Hematopoietic multipotent progenitor cell treated with erythropoietin and hydrocortisone succinate and interleukin-3 and kit ligand, for 15 days (in vitro differentiated cells): ENCODE data around the gene ACADVL.

Experiments
- DNase-seq: peaks from one replicate; pipeline ENCODE4 v3.0.0-alpha.2; 2015; ENCODE audit warnings: low spot score

The ACADVL gene

DNA sequence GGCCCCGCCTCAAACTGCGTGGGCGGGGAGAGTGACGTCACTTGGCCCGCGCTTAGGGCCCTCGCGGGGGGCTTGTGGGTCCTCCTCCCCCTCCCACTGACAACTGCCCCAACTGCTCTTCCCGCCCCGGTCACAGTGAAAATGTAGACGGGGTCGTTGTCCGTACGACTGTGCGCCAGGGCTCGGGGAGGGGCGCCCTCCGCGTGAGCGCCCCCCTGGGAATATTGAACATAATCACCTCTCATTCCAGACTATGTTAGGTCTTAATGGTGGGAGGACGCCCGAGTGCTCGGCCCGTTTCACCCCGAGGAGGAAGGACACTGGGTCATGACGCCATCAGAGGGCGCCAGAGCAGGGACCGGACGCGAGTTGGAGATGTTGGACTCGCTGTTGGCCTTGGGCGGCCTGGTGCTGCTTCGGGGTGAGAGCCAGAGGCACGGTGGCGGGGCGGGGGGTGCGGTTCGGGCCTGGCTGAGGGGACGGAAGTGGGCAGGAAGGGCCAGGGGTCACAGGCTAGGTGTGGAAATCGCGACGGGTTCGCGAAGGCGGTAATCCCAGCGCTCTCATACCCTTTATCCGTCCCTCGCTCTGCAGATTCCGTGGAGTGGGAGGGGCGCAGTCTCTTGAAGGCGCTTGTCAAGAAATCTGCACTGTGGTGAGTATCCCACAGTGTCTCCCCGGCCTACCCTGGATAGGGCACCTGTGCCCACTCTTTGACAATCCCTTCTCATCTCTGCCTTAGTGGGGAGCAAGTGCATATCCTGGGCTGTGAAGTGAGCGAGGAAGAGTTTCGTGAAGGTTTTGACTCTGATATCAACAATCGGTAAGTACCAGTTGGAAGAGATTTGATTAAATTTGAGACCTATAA lies 32.7 kb downstream of the ACADVL start, which contains the start of gene ELP5:
TSS of gene ELP5 (plus strand) at position 40 of the 868 bp plus-strand sequence. CDS start at position 376, 336 bp downstream.
- DNase-seq: peak; percentile 90

DNA sequence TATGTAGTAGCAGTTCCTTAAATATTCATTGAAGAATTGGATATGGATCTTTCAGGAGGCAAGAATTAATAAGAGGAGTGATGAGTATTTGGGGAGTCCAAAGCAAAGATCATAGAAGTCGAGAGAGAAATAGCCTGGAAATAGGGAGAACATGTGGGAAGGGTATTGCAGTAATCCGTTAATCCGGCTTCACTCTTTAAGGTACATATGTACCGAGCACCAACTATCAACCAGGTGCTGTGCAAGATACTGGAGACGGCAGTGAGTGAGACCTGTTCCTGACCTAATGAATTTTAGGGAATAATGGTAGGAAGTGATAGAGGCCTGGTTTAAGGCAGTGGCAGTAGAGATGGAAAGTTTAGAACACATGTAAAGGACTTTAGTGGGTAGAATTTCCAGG lies 33.3 kb downstream of the ACADVL start:
- DNase-seq: no peak

- no peak for DNase-seq
Observed at GRCh38 chr17:7254511-7254910, 34.8 kb downstream of the ACADVL start.

DNA sequence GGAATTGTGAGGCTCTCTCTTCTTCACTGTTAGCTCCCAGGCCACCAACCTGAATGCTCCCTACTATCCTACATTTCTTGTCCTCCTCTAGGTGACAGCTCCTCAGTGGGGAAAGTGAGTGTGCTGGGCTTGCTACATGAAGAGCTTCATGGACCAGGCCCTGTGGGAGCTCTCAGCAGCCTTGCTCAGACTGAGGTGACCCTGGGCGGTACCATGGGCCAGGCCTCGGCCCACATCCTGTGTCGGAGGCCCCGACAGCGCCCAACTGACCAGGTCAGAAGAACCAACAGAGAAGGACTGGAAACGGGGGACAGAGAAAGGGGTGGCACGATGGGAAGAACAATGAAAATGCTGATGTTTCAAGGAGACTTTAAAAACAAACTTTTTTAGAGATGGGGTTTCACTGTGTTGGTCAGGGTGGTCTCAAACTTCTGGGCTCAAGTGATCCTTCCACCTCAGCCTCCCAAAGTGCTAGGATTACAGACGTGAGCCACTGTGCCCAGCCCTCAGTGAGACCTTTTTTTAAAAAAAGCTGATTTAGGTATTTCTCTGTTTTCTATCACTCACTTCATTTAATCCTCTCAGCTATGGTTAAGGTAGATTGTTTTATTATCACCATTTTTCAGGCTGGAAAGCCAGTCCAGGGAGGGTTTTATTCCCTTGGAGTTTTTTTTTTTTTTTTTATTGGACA lies 37.2 kb downstream of the ACADVL start:
- DNase-seq: no peak

DNA sequence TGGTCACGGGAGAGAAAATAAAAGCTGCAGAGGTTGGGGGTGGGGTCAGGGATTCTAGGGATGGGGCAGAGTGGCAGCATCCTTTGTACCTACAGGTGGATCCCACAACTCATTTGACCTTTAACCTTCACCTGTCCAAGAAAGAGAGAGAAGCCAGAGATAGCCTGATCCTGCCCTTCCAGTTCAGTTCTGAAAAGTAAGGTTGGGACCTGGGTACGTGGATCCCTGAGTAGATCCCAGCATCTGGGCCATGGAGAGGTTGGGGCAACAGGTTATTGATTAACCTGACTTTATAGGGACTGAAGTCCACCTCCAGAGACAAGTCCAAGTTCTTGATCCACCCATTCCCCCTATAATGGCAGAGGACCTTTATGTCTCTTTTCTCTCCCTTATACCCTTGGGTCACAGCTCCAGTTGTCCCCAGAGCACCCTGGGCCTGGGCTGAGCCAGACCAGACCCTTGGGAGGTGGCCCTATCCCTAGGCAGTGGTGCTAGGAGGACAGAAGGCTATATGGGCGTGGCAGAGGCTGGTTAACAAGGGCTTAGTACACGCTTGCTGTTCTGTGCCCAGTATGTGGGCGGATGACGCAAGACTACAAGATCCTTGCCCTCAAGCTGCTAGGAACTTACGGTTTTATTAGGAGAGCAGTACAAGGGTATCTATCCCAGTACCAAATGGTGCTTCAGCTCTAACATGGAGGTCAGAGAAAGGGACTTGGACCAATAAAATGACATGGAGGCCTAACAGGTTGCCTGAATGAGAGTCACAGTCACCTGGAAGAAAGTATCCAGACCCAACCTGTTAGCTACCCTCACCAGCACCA lies 39.2 kb downstream of the ACADVL start:
- DNase-seq: peak; percentile 51

DNA sequence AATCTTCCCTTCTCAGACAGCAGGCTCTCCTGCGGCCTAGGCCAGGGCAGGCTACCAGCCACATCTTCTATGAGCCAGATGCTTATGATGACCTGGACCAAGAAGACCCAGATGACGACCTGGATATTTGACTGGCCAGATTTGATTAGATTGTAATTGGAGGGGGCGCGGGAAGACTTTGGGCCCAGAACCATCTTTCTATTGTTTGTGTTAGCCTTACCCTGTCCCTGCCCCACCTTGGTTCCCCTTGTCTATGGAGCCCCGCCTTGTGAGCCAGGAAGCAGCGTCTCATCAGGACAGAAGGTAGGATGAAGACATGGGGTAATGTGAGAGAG lies 39.8 kb downstream of the ACADVL start:
- DNase-seq: no peak

- DNase-seq: peak; percentile 2
Observed at GRCh38 chr17:7260151-7260550, 40.4 kb downstream of the ACADVL start.

DNA sequence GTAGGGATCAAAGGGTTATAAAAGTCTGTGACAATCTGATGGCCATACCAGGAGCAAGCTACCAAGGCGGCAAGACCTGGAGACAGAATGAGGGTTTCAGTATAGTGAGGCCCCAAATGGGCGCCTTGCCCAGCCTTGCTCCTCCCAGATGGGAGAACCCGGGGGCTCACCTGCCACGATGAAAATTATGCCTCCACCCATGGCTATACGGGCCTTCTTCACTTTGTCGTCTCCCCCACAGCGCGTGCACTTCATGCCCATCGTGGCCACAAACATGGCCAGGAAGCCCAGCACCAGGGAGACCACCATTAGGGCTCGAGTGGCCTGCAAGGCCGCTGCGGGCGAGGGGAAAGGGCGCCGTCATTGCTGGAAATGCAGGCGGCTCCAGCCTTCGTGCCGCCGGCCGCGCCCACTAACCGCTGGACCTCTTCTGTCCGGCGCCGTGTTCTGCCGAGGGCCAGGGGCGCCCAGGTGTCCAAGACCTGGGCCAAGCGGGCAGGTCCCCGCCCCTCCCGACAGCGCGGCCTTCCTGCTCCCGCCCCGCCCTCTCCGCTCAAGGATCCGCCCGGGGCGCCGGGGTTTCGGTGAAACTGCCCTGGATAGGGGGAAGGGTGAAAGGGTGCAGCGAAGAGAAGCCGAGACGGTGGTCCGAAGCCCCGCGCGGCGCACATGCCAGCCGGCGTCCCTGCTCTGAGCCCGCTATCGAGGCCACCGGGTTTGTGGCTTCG lies 41.1 kb downstream of the ACADVL start:
- DNase-seq: peak; percentile 25

- DNase-seq: no peak
Observed at GRCh38 chr17:7261379-7262191, 41.8 kb downstream of the ACADVL start.

DNA sequence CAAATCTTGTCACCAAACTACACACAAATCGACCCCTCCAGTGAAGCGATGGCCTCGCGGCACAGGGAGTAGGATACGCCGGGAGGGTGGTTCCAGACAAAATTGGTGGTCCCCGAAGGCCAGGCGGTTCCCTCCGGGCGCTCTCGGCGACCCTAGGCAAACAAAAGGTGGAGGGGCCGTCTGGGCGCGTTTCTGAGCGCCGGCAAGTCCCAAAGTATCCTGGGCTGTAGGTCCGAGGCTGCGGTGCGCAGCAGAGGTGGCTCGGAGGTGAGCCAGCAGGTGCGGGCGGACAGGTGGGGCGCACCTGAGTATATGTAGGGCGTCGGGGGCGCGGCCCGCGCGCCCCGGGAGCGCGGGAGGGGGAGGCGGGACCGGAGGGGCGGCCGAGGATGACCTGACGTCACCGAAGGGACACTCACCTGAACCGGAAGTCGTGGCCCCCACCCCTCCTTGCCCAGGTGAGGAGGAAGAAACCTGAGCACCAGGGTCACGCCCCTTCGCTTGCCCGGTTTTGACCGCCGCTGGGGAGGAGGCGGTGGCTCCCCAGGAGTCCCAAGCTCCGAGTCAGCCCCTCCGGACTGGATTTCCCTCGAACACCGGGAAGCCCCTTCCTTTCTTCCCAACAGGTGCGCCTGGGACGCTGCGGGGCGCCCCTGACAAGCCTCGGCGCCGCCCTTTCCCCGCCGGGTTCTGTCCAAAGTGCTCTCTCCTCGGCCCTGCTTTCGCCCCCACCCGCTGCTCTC lies 42.6 kb downstream of the ACADVL start, which contains the start of gene CLDN7:
TSS of gene CLDN7 (minus strand) at position 287 of the 743 bp plus-strand sequence. CDS start 435 bp downstream, outside the sequence.
- no peak for DNase-seq

GRCh38 chr17:7262935-7263800 lies 43.4 kb downstream of the ACADVL start:
- DNase-seq: peak; percentile 2

DNA sequence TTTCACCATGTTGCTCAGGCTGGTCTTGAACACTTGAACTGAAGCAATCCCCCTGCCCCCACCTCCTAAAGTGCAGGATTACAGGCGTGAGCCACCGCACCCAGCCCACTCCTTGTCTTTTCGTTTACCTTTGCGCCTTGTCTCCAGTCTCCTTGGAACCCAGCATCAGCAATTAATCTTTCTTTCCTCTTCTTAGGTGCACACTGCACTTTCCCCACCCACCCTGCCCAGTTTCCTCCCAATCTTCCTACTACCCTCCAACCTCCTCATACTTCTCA lies 44.0 kb downstream of the ACADVL start:
- no peak for DNase-seq

DNA sequence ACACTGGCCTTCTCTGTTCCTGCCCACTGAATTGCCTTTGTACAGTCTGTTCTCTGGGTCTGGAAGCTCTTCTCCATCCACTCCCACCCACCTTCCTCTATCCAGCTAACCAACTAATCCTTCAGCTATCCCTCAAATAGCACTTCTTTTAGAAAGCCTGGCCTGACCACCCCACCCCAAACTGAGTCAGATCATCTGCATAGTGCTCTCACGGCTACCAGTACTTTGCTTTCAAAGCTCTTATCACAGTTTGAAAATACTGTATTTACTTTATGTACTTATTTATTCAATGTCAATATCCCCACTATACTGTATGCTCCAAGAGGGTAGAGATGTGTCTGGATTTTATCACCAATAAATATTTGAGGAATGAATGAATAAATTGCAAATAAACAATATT lies 47.0 kb downstream of the ACADVL start:
- DNase-seq: no peak
